NCI-H2196 treated with DMSO at 0.1 percent for 48 hours (cell line): ENCODE measurements around the gene ZC2HC1B.
"Not testable (repeated sequence)": the region's sequence is repeated elsewhere in the genome, so short reads cannot be mapped to it uniquely, and the experiment has no call there.

ENCODE experiments used
- DNase-seq: peaks from one replicate; lab custom pipeline; 2025; ENCODE audit not compliant: unreplicated experiment; lab: John Stamatoyannopoulos, UW

Gene ZC2HC1B

GRCh38 chr6:143864234-143864633 lies at the start of gene ZC2HC1B:
TSS of gene ZC2HC1B (plus strand) at chr6:143864474. CDS start at chr6:143864540, 66 bp downstream.
- DNase-seq = no peak

GRCh38 chr6:143817621-143818020 lies 46.7 kb upstream of the ZC2HC1B start:
- DNase-seq = no peak

- DNase-seq = no peak
These were observed 42.9 kb upstream of the ZC2HC1B start for GRCh38 chr6:143821359-143821758.

- DNase-seq = no peak
These were observed 41.7 kb upstream of the ZC2HC1B start for GRCh38 chr6:143822584-143823024.

GRCh38 chr6:143823548-143823947 lies 40.7 kb upstream of the ZC2HC1B start:
- no peak for DNase-seq

- DNase-seq = no peak
These were observed 35.7 kb upstream of the ZC2HC1B start for GRCh38 chr6:143828572-143828971.

GRCh38 chr6:143836150-143836549 lies 28.1 kb upstream of the ZC2HC1B start:
- DNase-seq = no peak

- no peak for DNase-seq
These were observed 25.9 kb upstream of the ZC2HC1B start for GRCh38 chr6:143838395-143838794.

- no peak for DNase-seq
These were observed 25.1 kb upstream of the ZC2HC1B start for GRCh38 chr6:143839196-143839595.

- DNase-seq = no peak
These were observed 23.5 kb upstream of the ZC2HC1B start for GRCh38 chr6:143840595-143841265.

GRCh38 chr6:143842461-143842901 lies 21.8 kb upstream of the ZC2HC1B start:
- DNase-seq = no peak

- peak; percentile 90 for DNase-seq
These were observed 21.2 kb upstream of the ZC2HC1B start, which contains the start of gene LTV1 for GRCh38 chr6:143842902-143843676. TSS of gene LTV1 (plus strand) at chr6:143843338. CDS start at chr6:143843478, 140 bp downstream.

GRCh38 chr6:143843677-143843999 lies 20.6 kb upstream of the ZC2HC1B start:
- DNase-seq = no peak

GRCh38 chr6:143844006-143844405 lies 20.3 kb upstream of the ZC2HC1B start:
- no peak for DNase-seq

GRCh38 chr6:143845033-143845432 lies 19.2 kb upstream of the ZC2HC1B start:
- no peak for DNase-seq

GRCh38 chr6:143851706-143852105 lies 12.6 kb upstream of the ZC2HC1B start:
- not testable (repeated sequence) for DNase-seq

- not testable (repeated sequence) for DNase-seq
These were observed 9.2 kb upstream of the ZC2HC1B start for GRCh38 chr6:143855057-143855456.

- not testable (repeated sequence) for DNase-seq
These were observed 7.5 kb upstream of the ZC2HC1B start for GRCh38 chr6:143856762-143857161.

- no peak for DNase-seq
These were observed 6.6 kb upstream of the ZC2HC1B start for GRCh38 chr6:143857651-143858050.

GRCh38 chr6:143859891-143860660 lies 4.2 kb upstream of the ZC2HC1B start:
- no peak for DNase-seq

- DNase-seq = no peak
These were observed 503 bp upstream of the ZC2HC1B start for GRCh38 chr6:143863771-143864170.

GRCh38 chr6:143867236-143867635 lies 3.0 kb downstream of the ZC2HC1B start:
- DNase-seq = no peak
